Measurements from ENCODE around the gene SPRYD3.
A peak's percentile ranks its signal among the peaks of the same experiment; 100 is the strongest.

DNA sequence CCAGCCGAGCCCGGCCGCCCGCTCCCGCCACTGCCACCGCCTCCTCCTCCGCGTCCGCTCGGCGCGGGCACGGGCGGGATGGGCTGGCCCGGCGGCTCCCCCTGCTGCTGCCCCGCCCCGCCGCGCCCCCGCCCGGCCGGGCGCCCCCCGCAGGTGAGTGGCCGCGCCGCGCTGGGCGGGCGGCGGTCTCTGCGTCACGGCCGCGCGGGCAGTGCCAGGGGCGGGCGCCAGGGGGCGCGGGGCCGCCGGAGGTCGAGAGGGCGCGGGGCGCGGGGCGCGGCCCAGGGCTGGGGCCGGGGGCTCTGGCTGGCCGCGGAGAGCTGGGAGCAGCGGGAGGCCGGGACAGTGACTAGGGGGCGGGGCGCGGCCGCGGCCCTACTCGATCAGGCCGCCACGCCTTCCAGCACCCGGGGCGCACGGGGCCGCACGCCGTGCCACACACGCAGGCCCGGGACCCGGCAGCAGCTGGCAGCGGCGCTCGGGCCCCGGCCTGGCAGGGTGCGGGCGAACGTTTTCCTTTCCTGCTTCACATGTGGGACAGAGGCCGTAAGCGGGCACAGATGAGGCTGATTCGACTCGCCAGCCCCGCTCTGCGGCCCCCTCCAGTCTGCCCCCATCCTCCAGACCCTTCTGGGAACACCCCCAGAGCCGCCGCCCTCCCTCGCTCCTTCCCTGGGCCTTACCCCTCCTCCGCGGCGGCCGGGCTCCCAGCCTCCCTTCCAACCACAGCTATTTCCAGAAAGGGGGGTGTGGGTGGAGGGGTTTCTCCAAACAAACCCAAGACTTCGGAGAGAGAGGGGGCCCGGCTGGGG lies 31.8 kb downstream of the SPRYD3 start:
- TF ChIP-seq EP300 (IDR thresholded peaks at IDR 0.05; ENCODE audit: low read depth) (no peak), POLR2A (IDR thresholded peaks at IDR 0.05) (peak; percentile 31), POLR2AphosphoS5 (IDR thresholded peaks at IDR 0.05) (peak in 2 of 3 donors; percentile 56 to 58)
- TF ChIP-seq, protein P1, sequence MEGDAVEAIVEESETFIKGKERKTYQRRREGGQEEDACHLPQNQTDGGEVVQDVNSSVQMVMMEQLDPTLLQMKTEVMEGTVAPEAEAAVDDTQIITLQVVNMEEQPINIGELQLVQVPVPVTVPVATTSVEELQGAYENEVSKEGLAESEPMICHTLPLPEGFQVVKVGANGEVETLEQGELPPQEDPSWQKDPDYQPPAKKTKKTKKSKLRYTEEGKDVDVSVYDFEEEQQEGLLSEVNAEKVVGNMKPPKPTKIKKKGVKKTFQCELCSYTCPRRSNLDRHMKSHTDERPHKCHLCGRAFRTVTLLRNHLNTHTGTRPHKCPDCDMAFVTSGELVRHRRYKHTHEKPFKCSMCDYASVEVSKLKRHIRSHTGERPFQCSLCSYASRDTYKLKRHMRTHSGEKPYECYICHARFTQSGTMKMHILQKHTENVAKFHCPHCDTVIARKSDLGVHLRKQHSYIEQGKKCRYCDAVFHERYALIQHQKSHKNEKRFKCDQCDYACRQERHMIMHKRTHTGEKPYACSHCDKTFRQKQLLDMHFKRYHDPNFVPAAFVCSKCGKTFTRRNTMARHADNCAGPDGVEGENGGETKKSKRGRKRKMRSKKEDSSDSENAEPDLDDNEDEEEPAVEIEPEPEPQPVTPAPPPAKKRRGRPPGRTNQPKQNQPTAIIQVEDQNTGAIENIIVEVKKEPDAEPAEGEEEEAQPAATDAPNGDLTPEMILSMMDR (IDR thresholded peaks at IDR 0.05): no peak

All from transverse colon (tissue), 4 donors.